RWPE1 (cell line): Measurements from ENCODE around the gene SDHD.

Source experiments
- CTCF ChIA-PET: fragments of 350-600 bp; sonication (Branson Sonifier 250); formaldehyde crosslinking; extraction: SDS; loops from one replicate; lab custom pipeline; 2021; lab: Yijun Ruan, JAX
- POLR2A ChIA-PET: fragments of 400-600 bp; formaldehyde crosslinking; extraction: SDS; loops from one replicate; lab custom pipeline; 2020; ENCODE audit warnings: antibody characterized with exemption; ENCODE audit not compliant: low non-redundant PET; lab: Yijun Ruan, JAX
- DNase-seq: peaks from one replicate; pipeline ENCODE4 v3.0.0; 2012; ENCODE audit warnings: low spot score
- H3K27ac ChIP-seq: fragments of 450-650 bp; 2 replicates; pipeline ENCODE4 v1.5.1; 2017
- TF ChIP-seq, protein P1 (sequence below): fragments of 450-650 bp; conservative IDR thresholded peaks from 2 replicates; pipeline ENCODE4 v1.5.1; 2017; ENCODE audit warnings: low read depth, mild to moderate bottlenecking

The SDHD gene

DNA sequence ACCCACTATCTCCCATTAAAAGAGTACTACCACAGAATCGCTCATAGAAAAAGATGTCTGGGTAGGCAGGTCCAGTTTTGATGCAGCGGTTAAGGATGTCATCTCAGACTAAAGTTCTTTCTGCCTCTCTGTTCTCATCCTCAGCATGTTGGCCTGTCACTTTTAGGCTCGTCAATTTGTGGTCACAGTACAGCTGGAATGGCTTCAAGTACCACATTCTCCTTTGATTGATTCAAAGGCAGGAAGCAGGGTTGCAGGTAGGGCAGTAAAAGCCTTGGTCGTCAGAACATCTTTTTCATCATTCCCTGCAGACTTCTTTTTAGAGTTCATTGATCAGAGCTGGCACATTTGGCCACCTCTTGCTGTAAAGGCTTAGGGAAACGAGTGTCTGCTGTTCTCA, 28.7 kb downstream of the SDHD start:
- TF ChIP-seq, protein P1, sequence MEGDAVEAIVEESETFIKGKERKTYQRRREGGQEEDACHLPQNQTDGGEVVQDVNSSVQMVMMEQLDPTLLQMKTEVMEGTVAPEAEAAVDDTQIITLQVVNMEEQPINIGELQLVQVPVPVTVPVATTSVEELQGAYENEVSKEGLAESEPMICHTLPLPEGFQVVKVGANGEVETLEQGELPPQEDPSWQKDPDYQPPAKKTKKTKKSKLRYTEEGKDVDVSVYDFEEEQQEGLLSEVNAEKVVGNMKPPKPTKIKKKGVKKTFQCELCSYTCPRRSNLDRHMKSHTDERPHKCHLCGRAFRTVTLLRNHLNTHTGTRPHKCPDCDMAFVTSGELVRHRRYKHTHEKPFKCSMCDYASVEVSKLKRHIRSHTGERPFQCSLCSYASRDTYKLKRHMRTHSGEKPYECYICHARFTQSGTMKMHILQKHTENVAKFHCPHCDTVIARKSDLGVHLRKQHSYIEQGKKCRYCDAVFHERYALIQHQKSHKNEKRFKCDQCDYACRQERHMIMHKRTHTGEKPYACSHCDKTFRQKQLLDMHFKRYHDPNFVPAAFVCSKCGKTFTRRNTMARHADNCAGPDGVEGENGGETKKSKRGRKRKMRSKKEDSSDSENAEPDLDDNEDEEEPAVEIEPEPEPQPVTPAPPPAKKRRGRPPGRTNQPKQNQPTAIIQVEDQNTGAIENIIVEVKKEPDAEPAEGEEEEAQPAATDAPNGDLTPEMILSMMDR, result no peak
- H3K27ac ChIP-seq, result no peak overlapping the region
- ChIA-PET POLR2A (no interaction called here), CTCF (interaction anchor here (0.6 kb wide), 1 partner anchor 914 kb away, joined by 4 read pairs; no protein-coding TSS in a partner anchor)
- DNase-seq, result no peak

DNA sequence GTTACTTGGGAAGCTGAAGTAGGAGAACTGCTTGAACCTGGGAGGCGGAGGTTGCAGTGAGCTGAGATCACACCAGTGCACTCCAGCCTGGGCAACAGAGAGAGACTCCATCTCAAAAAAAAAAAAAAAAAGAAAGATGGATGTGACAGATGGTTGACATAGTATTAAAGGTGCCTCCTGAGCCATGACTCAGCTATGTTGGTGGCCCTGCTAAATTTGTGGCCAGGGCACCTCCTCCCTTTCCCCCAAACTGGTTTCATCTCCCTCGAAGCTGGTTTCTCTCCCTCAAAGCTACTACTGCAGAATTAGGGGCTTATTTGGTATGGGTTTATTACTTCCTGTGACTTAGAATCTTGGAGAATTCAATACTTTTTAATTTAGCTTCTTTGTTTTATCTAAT, 31.5 kb downstream of the SDHD start:
- POLR2A ChIA-PET, result no interaction called here
- no peak for DNase-seq
- TF ChIP-seq, protein P1, result no peak
- CTCF ChIA-PET, result interaction anchor here (0.6 kb wide), 3 partner anchors 51 to 162 kb away, joined by 3 read pairs; no protein-coding TSS in a partner anchor
- no peak overlapping the region for H3K27ac ChIP-seq

DNA sequence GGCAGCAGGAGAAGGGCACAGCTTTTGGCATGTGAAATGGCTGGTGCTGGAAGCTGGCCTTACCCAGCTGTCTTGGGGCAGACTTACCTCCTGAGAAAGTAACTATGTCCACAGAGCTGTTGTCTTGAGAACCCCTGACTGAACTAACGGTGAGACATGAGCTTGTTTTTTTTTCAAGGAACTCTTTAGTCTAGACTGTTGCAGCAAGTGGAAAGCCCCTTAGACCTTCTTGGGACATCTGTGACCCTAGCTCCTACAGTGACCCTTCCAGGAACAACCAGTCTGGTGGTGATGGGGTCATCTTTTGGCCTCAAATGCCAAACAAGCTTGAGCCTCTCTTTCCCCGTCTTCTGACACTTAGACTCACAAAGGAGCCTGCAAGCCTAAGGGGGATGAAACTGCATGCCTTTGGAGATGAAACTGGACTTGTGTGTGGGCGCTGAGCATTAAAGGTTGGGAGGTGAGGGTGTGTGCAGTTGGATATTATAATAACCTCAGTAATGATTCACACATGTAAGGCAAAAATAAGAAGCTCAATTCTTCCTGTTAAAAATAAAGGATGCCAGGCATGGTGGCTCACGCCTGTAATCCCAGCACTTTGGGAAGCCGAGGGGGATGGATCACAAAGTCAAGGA, 35.4 kb downstream of the SDHD start:
- ChIA-PET POLR2A (interaction anchor here (0.5 kb wide), 1 partner anchor 9 kb away, joined by 5 read pairs; no protein-coding TSS in a partner anchor), CTCF (interaction anchor here (0.9 kb wide), 1 partner anchor 8 kb away, joined by 10 read pairs; no protein-coding TSS in a partner anchor)
- H3K27ac ChIP-seq, result peak overlapping the region; percentile 40; the same call in 1 of the 2 replicates
- TF ChIP-seq, protein P1, result no peak
- DNase-seq, result no peak

DNA sequence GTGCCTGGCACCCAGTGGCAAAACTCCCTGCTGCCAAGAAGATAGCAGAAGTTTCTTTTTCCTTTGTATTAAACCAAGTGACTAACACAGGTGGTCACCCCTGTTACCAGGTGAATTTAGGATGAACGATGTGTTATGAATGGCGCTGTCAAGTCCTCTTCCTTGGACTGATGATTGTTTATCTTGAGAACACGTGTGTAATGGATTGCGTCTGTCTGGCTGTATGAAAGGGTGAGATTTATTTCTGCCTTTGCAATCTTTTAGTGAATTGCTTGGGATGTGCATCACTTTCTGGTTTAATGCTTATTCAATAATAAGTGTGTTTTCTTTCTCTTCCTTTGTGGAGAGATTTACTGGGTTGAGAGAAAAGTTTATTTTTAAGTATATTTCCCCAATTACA, 36.5 kb downstream of the SDHD start:
- ChIA-PET POLR2A (no interaction called here), CTCF (no interaction called here)
- TF ChIP-seq, protein P1, result no peak
- no peak overlapping the region for H3K27ac ChIP-seq
- DNase-seq, result no peak

DNA sequence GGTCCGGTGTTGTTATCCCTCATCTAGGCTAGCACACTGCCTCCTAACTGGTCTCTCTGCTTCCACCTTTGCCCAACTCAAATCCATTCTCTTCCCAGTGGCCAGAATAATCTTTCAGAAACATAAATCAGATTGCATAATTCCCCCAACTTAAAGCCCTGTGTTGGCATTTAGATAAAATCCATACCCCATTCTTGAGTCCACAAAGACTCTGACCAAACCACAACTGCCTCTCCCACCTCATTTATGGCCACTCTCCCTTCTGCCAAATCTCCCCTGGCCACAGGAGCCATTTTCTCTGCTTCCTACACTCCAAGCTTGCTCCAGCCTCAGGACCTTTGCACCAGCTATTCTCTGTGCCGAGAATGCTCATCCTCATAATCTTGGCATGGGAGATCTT, 40.4 kb downstream of the SDHD start:
- DNase-seq, result no peak
- CTCF ChIA-PET, result interaction anchor here (0.6 to 0.7 kb wide), 2 partner anchors 14 to 153 kb away, joined by 4 to 8 read pairs; no protein-coding TSS in a partner anchor
- POLR2A ChIA-PET, result no interaction called here
- H3K27ac ChIP-seq, result peak overlapping the region; percentile 81; the same call in 1 of the 2 replicates
- TF ChIP-seq, protein P1, result no peak

DNA sequence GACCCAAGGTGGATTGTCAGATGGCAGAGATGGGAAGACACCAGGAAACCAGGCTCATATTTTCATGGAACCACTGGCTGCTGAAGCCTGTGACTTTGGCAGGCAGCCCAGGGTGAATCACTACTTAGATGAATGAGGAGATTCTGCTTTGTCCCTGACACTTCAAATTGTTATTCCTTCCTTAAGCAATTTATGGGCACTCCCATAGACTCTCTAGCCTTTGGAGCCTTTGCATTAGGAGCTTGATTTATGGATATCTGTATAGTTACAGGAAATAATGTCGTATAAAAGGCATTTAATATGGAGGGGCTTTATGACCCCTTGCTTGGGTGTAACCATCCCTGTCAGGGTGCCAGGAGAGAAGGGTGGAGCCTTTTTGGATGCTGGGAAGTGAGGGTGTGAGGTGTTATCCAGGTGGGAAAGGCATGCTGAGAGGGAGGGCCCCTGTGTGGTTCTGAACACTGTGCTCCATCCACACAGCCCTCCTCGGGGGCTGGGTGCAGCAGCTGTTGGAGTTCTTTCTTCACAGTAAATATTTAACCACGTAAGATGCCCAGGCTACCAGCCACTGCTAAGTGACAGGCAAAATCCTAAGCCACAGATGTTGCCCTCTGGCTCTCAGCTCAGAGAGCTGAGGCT, 41.9 kb downstream of the SDHD start:
- peak; percentile 72 for DNase-seq
- TF ChIP-seq, protein P1, result no peak
- ChIA-PET POLR2A (interaction anchor here (0.5 to 1.0 kb wide), 2 partner anchors 9 to 18 kb away, joined by 5 to 8 read pairs; no protein-coding TSS in a partner anchor), CTCF (interaction anchor here (0.5 to 0.6 kb wide), 3 partner anchors 21 to 42 kb away, joined by 3 read pairs; no protein-coding TSS in a partner anchor)
- H3K27ac ChIP-seq, result peak overlapping the region; percentile 81
